Measurements from ENCODE around the gene VCL.
"Not testable (repeated sequence)": the region's sequence is repeated elsewhere in the genome, so short reads cannot be mapped to it uniquely, and the experiment has no call there.

VCL gene

GRCh38 chr10:74047304-74047703, 49.4 kb downstream of the VCL start:
- no peak for DNase-seq

- no peak for DNase-seq
These were observed 50.0 kb downstream of the VCL start for GRCh38 chr10:74047871-74048270.

- DNase-seq = no peak
These were observed 50.5 kb downstream of the VCL start for GRCh38 chr10:74048433-74048832.

GRCh38 chr10:74049955-74050354, 52.0 kb downstream of the VCL start:
- no peak for DNase-seq

- DNase-seq = no peak
These were observed 52.7 kb downstream of the VCL start for GRCh38 chr10:74050653-74051052.

GRCh38 chr10:74051736-74052342, 53.9 kb downstream of the VCL start:
- no peak for DNase-seq

- no peak for DNase-seq
These were observed 55.1 kb downstream of the VCL start for GRCh38 chr10:74052994-74053393.

- DNase-seq = no peak
These were observed 57.6 kb downstream of the VCL start for GRCh38 chr10:74055383-74056049.

- DNase-seq = no peak
These were observed 58.3 kb downstream of the VCL start for GRCh38 chr10:74056050-74056818.

- peak; percentile 93 for DNase-seq
These were observed 60.2 kb downstream of the VCL start for GRCh38 chr10:74058071-74058470.

GRCh38 chr10:74058658-74059057, 60.7 kb downstream of the VCL start:
- peak; percentile 76 for DNase-seq

GRCh38 chr10:74061104-74061503, 63.2 kb downstream of the VCL start:
- DNase-seq = no peak

GRCh38 chr10:74061978-74062377, 64.1 kb downstream of the VCL start:
- DNase-seq = not testable (repeated sequence)

GRCh38 chr10:74063256-74063655, 65.3 kb downstream of the VCL start:
- DNase-seq = no peak

GRCh38 chr10:74067373-74068352, 69.7 kb downstream of the VCL start:
- no peak for DNase-seq

GRCh38 chr10:74071157-74071556, 73.2 kb downstream of the VCL start:
- DNase-seq = no peak

- no peak for DNase-seq
These were observed 74.6 kb downstream of the VCL start for GRCh38 chr10:74072503-74072902.

- no peak for DNase-seq
These were observed 78.0 kb downstream of the VCL start for GRCh38 chr10:74075906-74076305.

- DNase-seq = no peak
These were observed 79.0 kb downstream of the VCL start for GRCh38 chr10:74076961-74077360.

GRCh38 chr10:74077416-74077815, 79.5 kb downstream of the VCL start:
- no peak for DNase-seq

- no peak for DNase-seq
These were observed 80.1 kb downstream of the VCL start for GRCh38 chr10:74078037-74078436.

GRCh38 chr10:74079028-74079935, 81.4 kb downstream of the VCL start:
- DNase-seq = no peak

All from NCI-H510A treated with DMSO at 0.1 percent for 48 hours (cell line).